ENCODE measurements around the gene BTBD9.

DNA sequence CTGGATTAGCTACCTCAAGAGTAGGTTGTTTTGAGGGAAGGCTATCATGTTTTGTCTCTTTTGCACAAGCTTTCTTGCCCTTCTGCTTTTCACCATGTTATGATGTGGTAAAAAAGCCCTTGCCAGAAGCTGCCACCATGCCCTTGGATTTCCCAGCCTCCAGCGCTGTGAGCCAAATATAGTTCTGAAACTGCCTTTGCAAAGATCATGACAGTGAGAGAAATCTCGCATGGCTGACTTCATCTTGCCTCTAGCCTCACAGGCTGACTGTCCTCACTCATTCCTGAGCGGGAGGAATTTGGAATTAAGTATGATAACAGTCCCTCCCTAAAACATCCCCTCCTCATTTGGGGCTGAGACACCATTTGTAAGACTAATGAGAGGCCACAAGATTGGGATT lies 207.7 kb downstream of the BTBD9 start:
- TF ChIP-seq TEAD4 (IDR thresholded peaks at IDR 0.05; ENCODE audit: low read length), result no peak
- no peak for TF ChIP-seq TEAD4 (CRISPR knock-in tag; IDR thresholded peaks at IDR 0.05; ENCODE audit: borderline replicate concordance)
- TF ChIP-seq, protein P1, sequence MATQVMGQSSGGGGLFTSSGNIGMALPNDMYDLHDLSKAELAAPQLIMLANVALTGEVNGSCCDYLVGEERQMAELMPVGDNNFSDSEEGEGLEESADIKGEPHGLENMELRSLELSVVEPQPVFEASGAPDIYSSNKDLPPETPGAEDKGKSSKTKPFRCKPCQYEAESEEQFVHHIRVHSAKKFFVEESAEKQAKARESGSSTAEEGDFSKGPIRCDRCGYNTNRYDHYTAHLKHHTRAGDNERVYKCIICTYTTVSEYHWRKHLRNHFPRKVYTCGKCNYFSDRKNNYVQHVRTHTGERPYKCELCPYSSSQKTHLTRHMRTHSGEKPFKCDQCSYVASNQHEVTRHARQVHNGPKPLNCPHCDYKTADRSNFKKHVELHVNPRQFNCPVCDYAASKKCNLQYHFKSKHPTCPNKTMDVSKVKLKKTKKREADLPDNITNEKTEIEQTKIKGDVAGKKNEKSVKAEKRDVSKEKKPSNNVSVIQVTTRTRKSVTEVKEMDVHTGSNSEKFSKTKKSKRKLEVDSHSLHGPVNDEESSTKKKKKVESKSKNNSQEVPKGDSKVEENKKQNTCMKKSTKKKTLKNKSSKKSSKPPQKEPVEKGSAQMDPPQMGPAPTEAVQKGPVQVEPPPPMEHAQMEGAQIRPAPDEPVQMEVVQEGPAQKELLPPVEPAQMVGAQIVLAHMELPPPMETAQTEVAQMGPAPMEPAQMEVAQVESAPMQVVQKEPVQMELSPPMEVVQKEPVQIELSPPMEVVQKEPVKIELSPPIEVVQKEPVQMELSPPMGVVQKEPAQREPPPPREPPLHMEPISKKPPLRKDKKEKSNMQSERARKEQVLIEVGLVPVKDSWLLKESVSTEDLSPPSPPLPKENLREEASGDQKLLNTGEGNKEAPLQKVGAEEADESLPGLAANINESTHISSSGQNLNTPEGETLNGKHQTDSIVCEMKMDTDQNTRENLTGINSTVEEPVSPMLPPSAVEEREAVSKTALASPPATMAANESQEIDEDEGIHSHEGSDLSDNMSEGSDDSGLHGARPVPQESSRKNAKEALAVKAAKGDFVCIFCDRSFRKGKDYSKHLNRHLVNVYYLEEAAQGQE (IDR thresholded peaks at IDR 0.05; ENCODE audit: borderline replicate concordance), result no peak
- TF ChIP-seq, protein P1 (CRISPR knock-in tag; IDR thresholded peaks at IDR 0.05; ENCODE audit: low read depth), result no peak
- TF ChIP-seq, protein P2, sequence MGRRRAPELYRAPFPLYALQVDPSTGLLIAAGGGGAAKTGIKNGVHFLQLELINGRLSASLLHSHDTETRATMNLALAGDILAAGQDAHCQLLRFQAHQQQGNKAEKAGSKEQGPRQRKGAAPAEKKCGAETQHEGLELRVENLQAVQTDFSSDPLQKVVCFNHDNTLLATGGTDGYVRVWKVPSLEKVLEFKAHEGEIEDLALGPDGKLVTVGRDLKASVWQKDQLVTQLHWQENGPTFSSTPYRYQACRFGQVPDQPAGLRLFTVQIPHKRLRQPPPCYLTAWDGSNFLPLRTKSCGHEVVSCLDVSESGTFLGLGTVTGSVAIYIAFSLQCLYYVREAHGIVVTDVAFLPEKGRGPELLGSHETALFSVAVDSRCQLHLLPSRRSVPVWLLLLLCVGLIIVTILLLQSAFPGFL (CRISPR knock-in tag; IDR thresholded peaks at IDR 0.05), result no peak
